GM18526 (cell line): ENCODE results near the gene LIPA.

Experiments
- POLR2A ChIP-seq: IDR thresholded peaks from 3 replicates; pipeline ENCODE4 v1.6.1; 2011; ENCODE audit not compliant: insufficient read length; ENCODE audit errors: extremely low read depth

Gene LIPA

DNA sequence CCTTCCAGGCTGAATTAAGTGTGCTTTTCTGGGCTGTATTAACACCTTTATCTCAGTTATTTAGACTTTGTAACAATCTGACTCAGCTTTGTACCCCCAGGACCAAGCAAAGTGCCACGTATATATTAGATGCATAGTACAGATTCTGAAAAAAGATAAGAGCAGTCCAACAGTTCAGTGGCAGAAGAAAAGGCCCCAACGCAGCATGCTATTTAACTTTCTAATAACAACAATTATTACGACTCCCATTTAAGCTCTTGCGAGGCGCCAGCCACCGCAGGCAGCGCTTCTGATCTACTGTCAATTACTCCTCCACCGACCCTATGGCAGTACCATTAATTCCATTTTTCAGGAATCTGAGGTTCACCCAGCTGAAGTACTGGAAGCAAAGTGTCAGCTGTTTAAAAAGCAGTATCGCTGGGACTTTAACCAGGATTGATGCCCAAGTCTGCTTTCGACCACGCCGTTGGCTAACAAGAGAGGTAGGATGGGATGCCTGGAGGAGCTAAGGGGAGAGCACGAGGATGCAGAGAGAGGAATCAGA, 638 bp downstream of the LIPA start:
- no peak for TF ChIP-seq POLR2A

DNA sequence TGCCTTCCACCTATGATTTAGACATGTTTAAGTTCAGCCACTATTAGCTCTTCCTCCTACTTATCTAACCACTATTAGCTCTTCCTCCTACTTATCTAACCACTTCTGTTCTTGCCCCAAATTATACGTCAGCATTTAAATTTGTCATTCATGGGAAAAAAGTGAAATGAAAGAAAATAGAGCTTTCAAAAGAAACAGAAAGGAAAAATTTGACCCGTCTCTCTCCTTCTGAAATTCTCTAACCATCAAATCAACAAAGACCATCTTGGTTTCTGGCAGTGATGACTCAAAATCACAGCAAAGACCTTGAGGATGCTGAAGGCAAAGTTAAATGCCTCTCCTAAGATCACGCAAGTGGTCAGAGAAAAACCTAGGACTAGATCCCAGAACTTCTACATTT, 2.6 kb downstream of the LIPA start:
- TF ChIP-seq POLR2A, result no peak

DNA sequence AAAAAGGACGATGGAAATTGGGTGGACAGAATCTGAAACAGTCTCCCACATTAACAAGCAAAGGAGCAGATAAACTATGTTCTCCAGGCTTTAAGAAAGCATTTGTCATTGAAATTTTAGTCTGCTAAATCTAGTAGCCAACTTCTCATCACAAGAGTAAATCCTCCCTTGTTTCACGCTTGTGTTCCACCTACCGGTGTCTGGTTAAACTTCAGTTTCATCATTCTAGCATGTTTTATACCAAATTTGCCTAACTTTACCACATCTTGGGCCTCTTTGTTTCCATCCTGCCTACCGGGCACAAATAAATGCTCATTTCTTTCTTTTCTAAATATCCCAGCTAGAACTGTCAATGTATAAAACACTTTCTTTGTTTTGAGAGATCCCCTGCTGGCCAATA, 5.8 kb downstream of the LIPA start:
- TF ChIP-seq POLR2A, result no peak

DNA sequence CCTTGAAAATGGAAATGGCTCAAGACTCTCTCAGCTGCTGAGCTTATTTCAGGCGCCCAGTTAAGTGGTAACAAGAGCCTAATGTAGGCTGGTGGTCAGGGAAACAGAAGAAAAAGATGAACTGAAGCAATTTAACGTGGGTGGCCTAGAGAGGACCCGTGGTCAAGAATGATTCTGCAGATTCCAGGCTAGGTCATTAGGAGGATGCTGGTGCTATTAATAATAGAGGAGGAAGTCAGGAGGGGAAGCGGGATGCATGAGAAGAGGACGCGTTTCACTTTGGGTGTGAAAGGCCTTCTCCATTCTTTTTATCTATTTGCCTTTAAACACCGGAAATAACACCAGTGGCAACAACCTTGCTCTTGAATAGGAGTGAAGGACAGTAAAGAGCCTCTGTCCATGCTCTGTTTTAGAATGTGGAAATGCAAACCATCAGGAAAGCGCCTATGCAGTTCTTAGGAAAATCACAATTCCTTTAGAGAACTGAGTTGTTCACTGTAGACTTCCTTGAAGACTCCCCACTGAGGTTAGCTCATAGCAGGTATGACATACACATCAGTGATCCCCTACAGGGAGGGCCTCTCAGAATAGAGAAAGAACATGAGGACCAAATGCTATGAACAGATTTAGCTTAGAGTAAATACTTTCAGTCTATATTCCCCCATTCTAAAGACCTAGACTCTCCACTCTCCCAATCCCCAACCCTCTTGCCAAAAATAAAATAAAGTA, 8.6 kb downstream of the LIPA start:
- TF ChIP-seq POLR2A, result no peak

DNA sequence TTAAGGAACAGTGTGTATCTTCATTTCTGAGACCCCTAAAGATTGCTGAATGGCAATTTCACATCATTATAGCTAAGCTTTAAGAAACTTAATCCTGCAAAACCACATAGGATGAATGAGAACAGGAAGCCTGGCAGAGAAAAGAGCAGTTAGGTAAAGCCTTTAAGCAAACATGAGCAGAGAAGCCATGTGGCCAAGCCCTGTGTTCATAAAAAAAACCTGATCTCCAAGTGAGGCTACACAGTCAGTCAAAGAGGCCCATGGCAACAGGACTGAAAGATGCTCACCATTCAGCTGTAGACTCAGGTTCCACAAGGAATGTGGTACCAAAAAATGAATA, 9.3 kb downstream of the LIPA start:
- TF ChIP-seq POLR2A, result no peak

DNA sequence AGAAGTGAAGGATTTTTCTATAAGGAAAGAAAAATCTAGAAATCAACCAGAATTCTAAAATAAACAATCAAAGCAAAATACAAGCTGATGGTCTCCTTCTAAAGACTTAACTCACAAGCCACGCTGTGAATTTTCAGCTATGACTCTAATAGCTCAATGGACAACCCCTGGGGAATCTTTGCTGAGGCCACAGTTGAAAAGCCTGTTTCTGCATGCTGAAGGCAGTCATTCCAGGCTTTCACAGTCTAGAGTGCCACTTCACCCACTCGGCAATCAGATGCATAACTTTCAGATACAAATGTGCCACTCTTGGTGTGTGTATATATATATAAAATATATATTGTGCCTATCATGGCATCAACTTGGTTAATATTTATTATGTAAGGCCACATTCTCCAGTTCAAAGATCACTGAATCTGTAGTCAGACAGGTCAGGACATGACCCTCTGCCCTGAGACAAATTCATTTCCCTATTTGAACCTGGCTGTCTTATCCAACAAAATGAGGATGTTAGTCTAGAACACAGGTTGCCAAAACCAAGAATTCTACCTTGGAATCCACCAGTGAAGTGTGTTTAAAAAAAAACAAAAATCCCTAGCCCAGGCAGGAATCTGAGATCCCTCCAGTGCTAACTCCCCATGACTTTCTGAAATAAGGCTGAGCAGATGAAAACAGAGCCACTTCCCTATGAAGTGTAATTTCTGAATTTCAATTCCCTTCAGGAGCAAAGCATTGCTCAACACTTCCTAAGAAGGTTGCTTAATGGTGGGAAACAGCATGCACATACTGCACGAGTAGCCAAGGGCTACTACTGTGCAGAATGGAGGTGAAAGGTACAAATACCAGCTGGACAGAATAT, 9.9 kb downstream of the LIPA start:
- no peak for TF ChIP-seq POLR2A

DNA sequence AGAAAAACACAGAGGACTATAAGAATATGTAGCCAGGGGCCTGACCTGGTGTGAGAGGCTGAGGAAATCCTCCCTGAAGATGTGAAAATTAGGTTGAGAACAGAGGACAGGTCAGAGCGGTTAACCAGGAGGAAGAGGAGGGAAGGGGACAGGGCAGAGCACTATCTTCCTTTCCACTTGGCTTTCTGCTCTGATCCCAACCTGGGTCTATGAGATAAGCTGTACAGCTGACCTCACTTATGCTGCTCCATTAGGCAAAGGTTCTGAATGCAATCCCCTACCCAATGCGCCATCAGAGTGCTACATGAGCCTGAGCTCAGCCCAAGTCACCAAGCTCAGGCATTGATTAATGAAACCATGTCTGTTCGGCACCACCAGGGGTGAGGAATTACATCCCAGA, 10.5 kb downstream of the LIPA start:
- no peak for TF ChIP-seq POLR2A

DNA sequence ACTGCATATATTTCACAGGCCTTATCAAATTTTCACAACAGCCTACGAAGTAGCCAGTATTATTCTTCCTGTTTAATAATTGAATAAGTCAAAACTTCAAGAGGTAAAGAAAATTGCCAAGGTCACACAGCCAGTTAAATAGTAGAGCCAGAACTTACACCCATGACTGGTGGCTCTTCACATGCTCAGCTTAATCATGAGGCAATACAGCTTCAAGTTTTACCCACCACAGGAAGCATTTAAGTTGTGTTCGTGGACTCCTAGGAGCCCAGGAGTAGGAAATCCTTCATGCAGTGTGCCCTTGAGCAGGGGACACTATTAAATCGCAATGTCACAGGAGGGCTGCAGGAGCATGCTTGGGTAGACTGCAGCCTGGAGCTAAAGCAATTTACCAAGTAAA, 11.1 kb downstream of the LIPA start:
- no peak for TF ChIP-seq POLR2A

DNA sequence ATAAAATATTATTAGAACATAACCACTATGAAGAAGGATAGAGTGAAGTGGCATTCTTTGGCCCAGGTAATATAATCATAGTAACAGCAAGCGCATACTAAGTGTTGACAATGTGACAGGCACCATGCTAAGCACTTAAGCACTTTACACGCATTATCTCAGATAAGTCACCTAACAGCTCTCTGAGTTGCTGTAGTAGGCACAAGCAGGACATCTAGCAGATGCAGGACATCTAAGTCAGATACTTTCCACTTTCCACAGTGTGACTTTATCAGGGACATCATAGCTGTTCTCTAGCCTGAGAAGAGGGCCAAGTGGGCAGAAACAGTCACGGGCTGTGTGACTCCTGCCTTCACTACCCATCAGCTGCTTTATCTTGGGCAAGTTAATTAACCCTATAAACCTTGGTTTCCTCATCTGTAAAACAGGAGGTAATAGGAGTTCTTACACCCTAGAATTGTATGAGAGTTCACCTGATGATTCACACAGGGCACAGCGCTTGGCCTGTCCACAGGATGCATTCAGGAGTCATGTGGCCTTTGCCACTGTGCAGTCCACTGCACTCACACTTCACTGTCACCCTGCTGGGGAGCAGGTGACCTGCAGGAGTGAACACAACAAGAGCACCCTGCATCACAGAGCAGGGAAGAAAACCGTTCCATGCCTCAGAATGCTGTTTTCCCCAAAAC, 12.5 kb downstream of the LIPA start:
- TF ChIP-seq POLR2A, result no peak

DNA sequence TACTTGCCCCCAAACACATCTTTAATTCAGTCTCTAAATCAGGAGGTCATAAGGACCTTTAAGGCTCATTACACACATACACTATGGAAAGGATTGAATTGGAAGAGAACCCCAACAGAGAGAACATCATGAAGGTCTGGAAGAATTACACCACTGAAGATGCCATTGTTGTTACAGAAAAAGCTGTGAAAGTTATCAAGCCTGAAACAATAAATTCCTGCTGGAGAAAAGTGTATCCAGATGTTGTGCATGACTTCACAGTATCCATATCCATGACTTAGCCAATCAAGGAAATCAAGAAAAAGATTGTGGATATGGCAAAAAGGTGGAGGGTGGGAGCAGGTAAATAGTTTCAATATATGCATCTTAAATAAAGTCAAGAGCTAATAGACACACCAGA, 13.7 kb downstream of the LIPA start:
- no peak for TF ChIP-seq POLR2A

DNA sequence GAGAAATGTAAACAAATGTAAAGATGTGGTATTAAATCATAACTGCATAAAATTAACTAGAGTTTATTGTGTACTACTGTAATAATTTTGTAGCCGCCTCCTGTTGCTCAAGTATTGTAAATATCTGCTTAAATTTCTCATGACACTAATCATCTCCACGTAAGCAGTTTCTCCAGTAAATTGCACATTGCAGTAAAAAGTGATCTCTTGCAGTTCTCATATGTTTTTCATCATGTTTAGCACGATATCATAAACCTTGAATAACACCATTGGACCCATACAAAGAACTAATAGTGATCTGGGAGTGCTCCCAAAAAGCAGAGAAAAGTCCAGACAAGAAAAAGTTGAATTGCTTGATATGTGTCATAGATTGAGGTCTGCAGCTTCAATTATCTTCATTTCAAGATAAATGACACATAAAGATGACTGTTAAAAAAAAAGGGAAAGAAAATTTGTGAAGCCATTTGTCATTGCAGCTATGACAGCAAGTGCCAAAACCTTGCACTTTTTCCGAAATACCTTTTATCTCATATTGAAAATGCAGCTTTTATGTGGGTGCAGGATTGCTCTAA, 15.3 kb downstream of the LIPA start:
- TF ChIP-seq POLR2A, result no peak

DNA sequence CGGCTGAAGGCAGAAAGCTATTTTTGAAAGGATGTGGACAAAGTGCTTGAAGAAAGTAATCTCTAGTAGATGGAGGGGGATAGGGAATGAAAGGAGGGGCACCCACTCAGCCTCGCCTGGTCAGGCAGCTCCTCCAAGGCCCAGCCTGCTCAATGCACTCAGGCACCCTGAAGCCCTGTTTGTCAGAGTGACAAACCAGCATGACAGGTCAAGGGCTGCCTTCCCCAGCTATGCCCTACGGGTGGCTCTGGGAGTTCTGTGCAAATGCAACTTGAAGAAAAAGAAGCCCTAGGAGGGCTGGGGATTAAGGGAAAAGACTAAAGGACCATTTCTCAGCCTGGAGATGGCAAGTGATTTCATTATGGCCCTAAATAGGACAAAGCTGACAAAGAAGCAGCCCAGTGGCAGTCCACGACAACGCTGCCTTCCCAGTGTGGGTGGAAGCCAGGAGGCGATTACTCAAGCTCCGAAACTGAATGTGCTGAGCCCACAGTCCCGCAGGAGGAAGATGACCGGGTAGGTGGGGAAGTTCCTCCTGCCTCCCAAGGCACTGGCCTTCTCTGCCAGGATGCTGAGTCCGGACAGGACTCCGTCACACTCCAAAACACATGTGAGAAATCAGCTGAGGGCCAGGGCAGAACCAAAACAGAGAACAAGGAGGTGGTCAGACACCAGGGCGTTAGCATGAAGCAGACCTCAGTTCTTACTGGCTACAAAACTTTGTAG, 16.3 kb downstream of the LIPA start:
- TF ChIP-seq POLR2A, result no peak

DNA sequence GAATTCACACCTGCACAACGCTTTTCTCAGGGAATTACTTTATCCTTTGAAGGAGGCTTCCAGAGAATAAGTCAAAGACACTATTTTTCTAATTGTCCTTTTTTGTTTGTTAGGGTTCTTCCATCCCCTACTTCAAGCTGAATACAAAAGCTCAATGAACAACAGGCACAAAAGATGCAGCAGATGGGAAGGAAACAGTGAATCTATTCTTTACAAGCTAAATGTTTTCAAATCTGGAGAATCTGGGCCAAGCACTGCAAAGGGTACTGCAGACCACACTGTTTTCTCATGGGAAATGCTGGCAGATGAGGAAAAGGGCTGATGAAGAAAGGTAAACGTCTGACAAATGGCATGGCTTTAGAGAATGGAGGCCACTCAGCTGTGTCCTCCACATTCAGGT, 18.5 kb downstream of the LIPA start:
- no peak for TF ChIP-seq POLR2A

DNA sequence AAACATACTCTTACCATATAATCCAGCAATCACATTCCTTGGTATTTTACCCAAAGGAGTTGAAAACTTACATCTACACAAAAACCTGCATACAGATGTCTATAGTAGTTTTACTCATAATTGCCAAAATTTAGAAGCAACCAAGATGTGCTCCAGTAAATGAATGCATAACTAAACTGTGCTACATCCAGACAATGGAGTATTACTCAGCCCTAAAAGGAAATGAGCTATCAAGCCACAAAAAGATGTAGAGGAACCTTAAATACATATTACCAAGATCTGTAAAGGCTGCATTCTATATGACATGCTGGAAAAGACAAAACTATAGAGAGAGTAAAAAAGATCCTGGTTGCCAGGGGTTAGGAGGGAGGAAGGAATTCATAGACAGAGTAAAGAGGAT, 22.6 kb downstream of the LIPA start:
- no peak for TF ChIP-seq POLR2A

DNA sequence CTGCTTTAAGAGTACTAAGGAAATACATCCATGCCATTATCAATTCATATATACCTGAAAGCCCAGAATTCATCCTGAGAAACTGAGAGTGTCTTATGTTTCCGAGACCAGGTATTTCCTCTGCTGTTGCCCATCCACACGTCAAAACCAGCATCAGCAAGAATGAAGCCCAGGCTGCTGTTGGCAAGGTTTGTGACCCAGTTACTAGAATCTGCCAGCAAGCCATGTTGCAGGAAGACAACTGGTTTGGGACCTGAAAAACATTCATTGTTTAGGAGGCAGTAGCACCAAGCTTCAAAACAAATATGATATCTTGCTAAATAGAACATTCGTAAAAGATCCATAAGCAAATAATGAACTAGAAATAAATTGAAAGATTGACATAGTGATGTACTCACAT, 23.4 kb downstream of the LIPA start:
- no peak for TF ChIP-seq POLR2A

DNA sequence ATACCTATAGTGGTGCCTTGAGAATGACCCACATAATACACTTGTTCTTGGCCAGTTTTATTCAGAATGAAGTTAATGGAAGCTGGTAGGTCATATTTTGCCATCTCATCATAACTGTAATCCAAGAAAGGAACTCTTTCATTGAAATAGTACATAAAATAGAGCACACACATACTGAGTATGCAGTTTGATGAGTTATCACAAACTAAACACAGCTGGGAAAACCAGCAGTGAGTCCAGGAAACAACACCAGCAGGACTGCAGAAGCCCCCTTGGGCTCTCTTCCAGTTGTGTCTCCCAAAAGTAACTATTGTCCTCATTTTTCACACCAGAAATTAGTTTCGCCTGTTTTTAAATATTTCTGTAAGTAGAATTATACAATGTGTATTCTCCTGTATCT, 24.7 kb downstream of the LIPA start:
- no peak for TF ChIP-seq POLR2A
